OCI-LY7 (cell line): ENCODE data around the gene RIT2. TPM values are rescaled to one million over a fixed set of nuclear protein-coding genes. Genes with fewer than 3 reads are reported as not detected.
"Not testable (repeated sequence)": the region's sequence is repeated elsewhere in the genome, so short reads cannot be mapped to it uniquely, and the experiment has no call there.

Experiments used
- BruUV-seq: library from RNA; stranded (reverse); fragments of 400-500 nt; replicated peaks from 2 replicates; lab custom pipeline; 2021; lab: Mats Ljungman, UMichigan
- CTCF ChIA-PET: fragments of 300-600 bp; sonication (Branson Sonifier 250); formaldehyde crosslinking; loops from one replicate; lab custom pipeline; 2022; ENCODE audit warnings: antibody characterized with exemption; ENCODE audit not compliant: unreplicated experiment; lab: Charles Lee
- POLR2A ChIA-PET: fragments of 300-600 bp; sonication (Branson Sonifier 250); formaldehyde crosslinking; loops from one replicate; lab custom pipeline; 2022; ENCODE audit warnings: antibody characterized with exemption; lab: Charles Lee
- DNase-seq: peaks from one replicate; pipeline ENCODE4 v3.0.0-alpha.2; 2015; ENCODE audit warnings: low spot score
- H2AFZ ChIP-seq: fragments of 200-600 bp; sonication (generic), shearing (Covaris generic); 2 replicates; pipeline ENCODE4 v1.6.1; 2014; ENCODE audit warnings: mild to moderate bottlenecking, antibody characterized with exemption, low read length, moderate library complexity
- H3K27ac ChIP-seq: fragments of 200-600 bp; sonication (generic); 2 replicates; pipeline ENCODE4 v1.5.1; 2014; ENCODE audit warnings: mixed run types, low read depth, mild to moderate bottlenecking, moderate library complexity, low read length, inconsistent platforms; ENCODE audit not compliant: poor library complexity, severe bottlenecking
- H3K36me3 ChIP-seq: fragments of 200-600 bp; sonication (generic); 2 replicates; pipeline ENCODE4 v1.6.1; 2014; ENCODE audit warnings: mild to moderate bottlenecking, antibody characterized with exemption, low read length, moderate library complexity, mixed read lengths; ENCODE audit not compliant: insufficient read depth
- H3K4me1 ChIP-seq: fragments of 200-600 bp; sonication (generic); 2 replicates; pipeline ENCODE4 v1.5.1; 2014; ENCODE audit warnings: mild to moderate bottlenecking, low read length; ENCODE audit not compliant: insufficient read depth, poor library complexity, severe bottlenecking
- H3K4me2 ChIP-seq: fragments of 200-600 bp; sonication (generic); 2 replicates; pipeline ENCODE4 v1.6.1; 2014; ENCODE audit warnings: mild to moderate bottlenecking, low read length
- H3K4me3 ChIP-seq: fragments of 200-600 bp; sonication (generic); 2 replicates; pipeline ENCODE4 v1.5.1; 2014; ENCODE audit warnings: mild to moderate bottlenecking, low read depth, low read length; ENCODE audit not compliant: poor library complexity, severe bottlenecking
- H3K79me2 ChIP-seq: fragments of 200-600 bp; sonication (generic); 2 replicates; pipeline ENCODE4 v1.6.1; 2016; ENCODE audit warnings: low read depth, mild to moderate bottlenecking, low read length, moderate library complexity, mixed read lengths; ENCODE audit not compliant: insufficient read depth
- H3K9me2 ChIP-seq: fragments of 200-600 bp; sonication (generic); 2 replicates; pipeline ENCODE4 v1.6.1; 2016; ENCODE audit warnings: mild to moderate bottlenecking, low read length, mixed read lengths; ENCODE audit not compliant: insufficient read depth
- H3K9me3 ChIP-seq: fragments of 200-600 bp; sonication (generic); 2 replicates; pipeline ENCODE4 v1.6.1; 2014; ENCODE audit warnings: mild to moderate bottlenecking, mixed run types, low read length, mixed read lengths
- H4K20me1 ChIP-seq: fragments of 200-600 bp; sonication (generic); 2 replicates; pipeline ENCODE4 v1.6.1; 2014; ENCODE audit warnings: mild to moderate bottlenecking, antibody characterized with exemption, low read length, moderate library complexity, mixed read lengths; ENCODE audit not compliant: insufficient read depth
- EZH2phosphoT487 ChIP-seq: fragments of 200-600 bp; sonication (generic); IDR thresholded peaks from 2 replicates; pipeline ENCODE4 v1.6.1; 2018; ENCODE audit warnings: low read depth, borderline replicate concordance, mild to moderate bottlenecking, mixed run types, antibody characterized with exemption, low read length, moderate library complexity, mixed read lengths
- intact Hi-C: fragments of 100-400 bp; cut with micrococcal nuclease; formaldehyde crosslinking; loops from one replicate; pipeline ENCODE4 v1.10.0; 2022; ENCODE audit not compliant: unreplicated experiment
- total RNA-seq, 2 experiments: library from RNA; depleted of rRNA in 1 of 2; stranded (reverse); fragments of >200 nt in 1 of 2; shearing (Covaris generic) in 1 of 2; gene quantifications; 2 replicates each; pipeline ENCODE4 v1.2.3, GENCODE V29; 2014 to 2022
- TF ChIP-seq, protein P1 (sequence below): fragments of 200-600 bp; sonication (generic); conservative IDR thresholded peaks from 2 replicates; pipeline ENCODE4 v1.5.1; 2014; ENCODE audit warnings: mild to moderate bottlenecking, antibody characterized with exemption, low read length, moderate library complexity, mixed read lengths

Gene RIT2
- total RNA-seq, 2 experiments from 2014 or later, result not detected

DNA sequence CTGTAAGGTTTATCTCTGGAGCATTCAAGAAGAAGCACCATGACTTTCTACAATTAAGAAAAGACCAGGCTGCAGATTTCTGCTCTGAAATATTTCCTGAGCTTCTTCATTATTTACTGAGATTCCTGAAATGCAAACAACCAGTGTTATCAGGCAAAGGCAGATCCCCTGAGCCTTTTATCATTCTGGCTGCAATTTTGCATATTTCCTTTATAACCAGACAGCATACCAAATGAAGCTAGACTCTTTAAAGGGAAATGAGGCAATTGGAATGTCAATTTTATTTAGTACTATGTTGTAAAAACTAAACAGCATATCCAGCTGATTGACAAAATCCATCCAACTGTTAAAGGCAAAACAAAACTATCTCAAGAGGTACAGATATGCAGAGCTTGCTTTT lies 372.5 kb downstream of the RIT2 start:
- no peaks in the 10 kb centered on the region for H3K9me2 ChIP-seq
- BruUV-seq, result no TSS peak
- no peak overlapping the region for H3K4me2 ChIP-seq
- ChIA-PET POLR2A (no interaction called here), CTCF (no interaction called here)
- no peak overlapping the region for H3K4me3 ChIP-seq
- H3K27ac ChIP-seq, result no peak overlapping the region
- no peaks in the 10 kb centered on the region for H3K36me3 ChIP-seq
- H3K9me3 ChIP-seq, result no peaks in the 10 kb centered on the region
- DNase-seq, result no peak
- no peaks in the 10 kb centered on the region for H4K20me1 ChIP-seq
- intact Hi-C loops, result no loop called here
- TF ChIP-seq EZH2phosphoT487, result no peak
- TF ChIP-seq, protein P1, sequence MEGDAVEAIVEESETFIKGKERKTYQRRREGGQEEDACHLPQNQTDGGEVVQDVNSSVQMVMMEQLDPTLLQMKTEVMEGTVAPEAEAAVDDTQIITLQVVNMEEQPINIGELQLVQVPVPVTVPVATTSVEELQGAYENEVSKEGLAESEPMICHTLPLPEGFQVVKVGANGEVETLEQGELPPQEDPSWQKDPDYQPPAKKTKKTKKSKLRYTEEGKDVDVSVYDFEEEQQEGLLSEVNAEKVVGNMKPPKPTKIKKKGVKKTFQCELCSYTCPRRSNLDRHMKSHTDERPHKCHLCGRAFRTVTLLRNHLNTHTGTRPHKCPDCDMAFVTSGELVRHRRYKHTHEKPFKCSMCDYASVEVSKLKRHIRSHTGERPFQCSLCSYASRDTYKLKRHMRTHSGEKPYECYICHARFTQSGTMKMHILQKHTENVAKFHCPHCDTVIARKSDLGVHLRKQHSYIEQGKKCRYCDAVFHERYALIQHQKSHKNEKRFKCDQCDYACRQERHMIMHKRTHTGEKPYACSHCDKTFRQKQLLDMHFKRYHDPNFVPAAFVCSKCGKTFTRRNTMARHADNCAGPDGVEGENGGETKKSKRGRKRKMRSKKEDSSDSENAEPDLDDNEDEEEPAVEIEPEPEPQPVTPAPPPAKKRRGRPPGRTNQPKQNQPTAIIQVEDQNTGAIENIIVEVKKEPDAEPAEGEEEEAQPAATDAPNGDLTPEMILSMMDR, result no peak
- H3K79me2 ChIP-seq, result no peaks in the 10 kb centered on the region
- H3K4me1 ChIP-seq, result no peaks in the 10 kb centered on the region
- no peak overlapping the region for H2AFZ ChIP-seq

GRCh38 chr18:42742474-42742873 lies 373.0 kb downstream of the RIT2 start:
- Histone ChIP-seq H3K9me3 (no peaks in the 10 kb centered on the region), H3K4me3 (no peak overlapping the region), H2AFZ (no peak overlapping the region), H3K36me3 (no peaks in the 10 kb centered on the region), H3K4me1 (no peaks in the 10 kb centered on the region), H3K4me2 (no peak overlapping the region), H4K20me1 (no peaks in the 10 kb centered on the region), H3K27ac (no peak overlapping the region), H3K9me2 (no peaks in the 10 kb centered on the region), H3K79me2 (no peaks in the 10 kb centered on the region)
- ChIA-PET POLR2A (no interaction called here), CTCF (no interaction called here)
- intact Hi-C loops, result no loop called here
- TF ChIP-seq, protein P1, result no peak
- TF ChIP-seq EZH2phosphoT487, result no peak
- no peak for DNase-seq
- no TSS peak for BruUV-seq

GRCh38 chr18:42741805-42742347 lies 373.6 kb downstream of the RIT2 start:
- BruUV-seq, H3K9me3 ChIP-seq, H3K79me2 ChIP-seq, H3K36me3 ChIP-seq, H3K4me2 ChIP-seq, intact Hi-C loops, DNase-seq, H3K4me3 ChIP-seq, CTCF ChIA-PET, H3K4me1 ChIP-seq, H2AFZ ChIP-seq, H4K20me1 ChIP-seq, H3K27ac ChIP-seq, H3K9me2 ChIP-seq, POLR2A ChIA-PET: not testable (repeated sequence)

- POLR2A ChIA-PET, H3K4me1 ChIP-seq, H3K9me2 ChIP-seq, CTCF ChIA-PET, H3K4me2 ChIP-seq, H3K36me3 ChIP-seq, DNase-seq, H4K20me1 ChIP-seq, H2AFZ ChIP-seq, H3K4me3 ChIP-seq, H3K9me3 ChIP-seq, H3K27ac ChIP-seq, intact Hi-C loops, H3K79me2 ChIP-seq, BruUV-seq: not testable (repeated sequence)
Observed at GRCh38 chr18:42741299-42741698, 374.2 kb downstream of the RIT2 start.
